Naive thymus-derived CD8-positive, alpha-beta T cell (primary cell): ENCODE results near the gene EDARADD. TPM values are rescaled to one million over a fixed set of nuclear protein-coding genes. Genes with fewer than 3 reads are reported as not detected.
"Not testable (repeated sequence)": the region's sequence is repeated elsewhere in the genome, so short reads cannot be mapped to it uniquely, and the experiment has no call there.

Experiments
- ATAC-seq, 2 donors: fragments of 150-1000 bp; cut with Tn5 transposase in 1 of 2; sonication (Bioruptor Pico), chemical (Tn5 transposase) in 1 of 2; 1 replicate in 1 of 2; 2 replicates in 1 of 2; pipeline ENCODE4 v1.10.0; 2021; ENCODE audit warnings: mild to moderate bottlenecking in 2 of 2, moderate library complexity in 2 of 2
- POLR2A ChIA-PET: fragments of 350-600 bp; sonication (Branson Sonifier 250); formaldehyde crosslinking; loops from one replicate; lab custom pipeline; 2021; ENCODE audit warnings: antibody characterized with exemption; lab: Charles Lee
- DNase-seq, 10 donors: peaks; one replicate each; pipeline versions ENCODE4 v3.0.0 to v3.0.0-alpha.2; 2020 to 2022
- H3K27ac Mint-ChIP-seq, 10 donors: one replicate each; pipeline ENCODE4 v1.8.0; 2020 to 2022; ENCODE audit warnings: mild to moderate bottlenecking in 10 of 10, mixed read lengths in 10 of 10, moderate library complexity in 4 of 10, inconsistent platforms in 1 of 10
- H3K27me3 Mint-ChIP-seq, 5 donors: one replicate each; pipeline ENCODE4 v1.8.0; 2021 to 2022; ENCODE audit warnings: mixed read lengths in 5 of 5
- H3K36me3 Mint-ChIP-seq, 3 donors: one replicate each; pipeline ENCODE4 v1.8.0; 2020 to 2022; ENCODE audit warnings: mixed read lengths in 3 of 3, mild to moderate bottlenecking in 2 of 3, inconsistent platforms in 1 of 3
- H3K4me1 Mint-ChIP-seq, 4 donors: one replicate each; pipeline ENCODE4 v1.8.0; 2021 to 2022; ENCODE audit warnings: mixed read lengths in 4 of 4
- H3K4me3 Mint-ChIP-seq, 10 donors: one replicate each; pipeline ENCODE4 v1.8.0; 2020 to 2022; ENCODE audit warnings: mild to moderate bottlenecking in 10 of 10, mixed read lengths in 10 of 10, moderate library complexity in 6 of 10, inconsistent platforms in 1 of 10
- H3K9me3 Mint-ChIP-seq, 9 donors: one replicate each; pipeline ENCODE4 v1.8.0; 2020 to 2022; ENCODE audit warnings: mixed read lengths in 9 of 9, mild to moderate bottlenecking in 3 of 9, inconsistent platforms in 1 of 9, moderate library complexity in 1 of 9
- polyA plus RNA-seq, 3 donors: library from polyadenylated mRNA; unstranded; fragments of 300-500 nt; fragmentation: Illumina TruSeq; gene quantifications; one replicate each; pipeline ENCODE4 v1.2.3, GENCODE V29; 2021
- total RNA-seq, 8 experiments: library from RNA in 2 of 8; stranded (reverse) in 2 of 8; gene quantifications; one replicate each; pipeline ENCODE4 v1.2.3 and lab custom pipeline; 2021 to 2026

The EDARADD gene
- total and polyA plus RNA-seq, 5 experiments from 2014 or later: 0.20 to 2.5 (median 0.38) TPM

DNA sequence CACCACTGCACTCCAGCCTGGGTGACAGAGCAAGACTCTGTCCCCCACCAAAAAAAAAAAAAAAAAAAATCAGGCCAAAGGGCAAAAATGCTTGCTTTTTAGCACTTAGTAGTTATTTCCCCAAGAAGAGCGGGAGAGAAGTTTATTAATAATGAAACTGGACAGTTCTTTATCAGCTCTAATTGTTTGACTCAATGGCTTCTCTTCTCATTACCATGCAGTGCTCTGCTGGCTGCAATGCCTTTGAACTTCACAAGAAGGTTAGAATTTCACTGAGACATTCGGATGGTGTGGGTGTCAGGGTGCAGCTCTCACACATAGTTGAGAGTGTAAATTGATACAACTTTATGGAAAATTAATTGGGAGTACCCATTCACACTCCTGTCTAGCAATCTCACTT is 63.7 kb downstream of the EDARADD start:
- POLR2A ChIA-PET: no interaction called here
- no peak overlapping the region for H3K4me3 Mint-ChIP-seq

GRCh38 chr1:236458996-236459395 is 64.9 kb downstream of the EDARADD start:
- ATAC-seq (no peak), DNase-seq (no peak)
- H3K4me1 Mint-ChIP-seq: peaks cover 0 to 8% (median under 1%) of the 10 kb centered on the region in 4 donors
- H3K9me3 Mint-ChIP-seq: no peaks in the 10 kb centered on the region
- H3K27ac Mint-ChIP-seq: no peak overlapping the region
- POLR2A ChIA-PET: interaction anchor here (0.6 kb wide), 1 partner anchor 306 kb away, joined by 7 read pairs; no protein-coding TSS in a partner anchor
- no peak overlapping the region for H3K4me3 Mint-ChIP-seq
- peaks cover 0 to 2% (median 0%) of the 10 kb centered on the region in 3 donors for H3K36me3 Mint-ChIP-seq
- peaks cover 11 to 33% (median 16%) of the 10 kb centered on the region in 5 donors for H3K27me3 Mint-ChIP-seq

More for the DNA sequence above, 63.7 kb downstream of the EDARADD start:
- Mint-ChIP-seq H3K4me1 (peaks cover 0 to 8% (median 0%) of the 10 kb centered on the region in 4 donors), H3K9me3 (no peaks in the 10 kb centered on the region), H3K27ac (no peak overlapping the region), H3K36me3 (no peaks in the 10 kb centered on the region), H3K27me3 (peaks cover 8 to 23% (median 11%) of the 10 kb centered on the region in 5 donors)
- ATAC-seq: no peak
- DNase-seq: no peak

- Mint-ChIP-seq H3K9me3 (no peaks in the 10 kb centered on the region), H3K36me3 (peaks cover 0 to 2% (median 0%) of the 10 kb centered on the region in 3 donors), H3K4me1 (peaks cover 5 to 13% (median 6%) of the 10 kb centered on the region in 4 donors), H3K27ac (no peak overlapping the region), H3K4me3 (no peak overlapping the region), H3K27me3 (peaks cover 11 to 41% (median 21%) of the 10 kb centered on the region in 5 donors)
- POLR2A ChIA-PET: no interaction called here
- ATAC-seq (no peak), DNase-seq (no peak)
These were observed 66.0 kb downstream of the EDARADD start for GRCh38 chr1:236460103-236460502.

DNA sequence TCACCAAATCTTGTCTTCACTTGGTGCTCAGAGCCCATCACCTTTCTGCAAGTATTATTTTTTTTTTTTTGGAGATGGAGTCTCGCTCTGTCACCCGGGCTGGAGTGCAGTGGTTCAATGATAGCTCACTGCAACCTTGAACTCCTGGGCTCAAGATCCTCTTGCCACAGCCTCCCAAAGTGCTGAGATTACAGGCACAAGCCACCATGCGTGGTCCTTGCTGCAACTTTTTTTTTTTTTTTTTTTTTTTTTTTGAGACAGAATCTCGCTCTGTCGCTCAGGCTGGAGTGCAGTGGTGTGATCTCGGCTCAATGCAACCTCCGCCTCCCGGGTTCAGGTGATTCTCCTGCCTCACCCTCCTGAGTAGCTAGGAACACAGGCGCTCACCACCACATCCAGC is 70.1 kb downstream of the EDARADD start:
- H3K4me3 Mint-ChIP-seq, H3K27ac Mint-ChIP-seq, H3K9me3 Mint-ChIP-seq, ATAC-seq, DNase-seq, H3K36me3 Mint-ChIP-seq: not testable (repeated sequence)
- Mint-ChIP-seq H3K27me3 (peaks cover 15 to 69% (median 30%) of the 10 kb centered on the region in 5 donors), H3K4me1 (peaks cover 18 to 22% (median 21%) of the 10 kb centered on the region in 4 donors)
- POLR2A ChIA-PET: interaction anchor here (0.7 kb wide), 1 partner anchor 13 kb away, joined by 3 read pairs; no protein-coding TSS in a partner anchor

DNA sequence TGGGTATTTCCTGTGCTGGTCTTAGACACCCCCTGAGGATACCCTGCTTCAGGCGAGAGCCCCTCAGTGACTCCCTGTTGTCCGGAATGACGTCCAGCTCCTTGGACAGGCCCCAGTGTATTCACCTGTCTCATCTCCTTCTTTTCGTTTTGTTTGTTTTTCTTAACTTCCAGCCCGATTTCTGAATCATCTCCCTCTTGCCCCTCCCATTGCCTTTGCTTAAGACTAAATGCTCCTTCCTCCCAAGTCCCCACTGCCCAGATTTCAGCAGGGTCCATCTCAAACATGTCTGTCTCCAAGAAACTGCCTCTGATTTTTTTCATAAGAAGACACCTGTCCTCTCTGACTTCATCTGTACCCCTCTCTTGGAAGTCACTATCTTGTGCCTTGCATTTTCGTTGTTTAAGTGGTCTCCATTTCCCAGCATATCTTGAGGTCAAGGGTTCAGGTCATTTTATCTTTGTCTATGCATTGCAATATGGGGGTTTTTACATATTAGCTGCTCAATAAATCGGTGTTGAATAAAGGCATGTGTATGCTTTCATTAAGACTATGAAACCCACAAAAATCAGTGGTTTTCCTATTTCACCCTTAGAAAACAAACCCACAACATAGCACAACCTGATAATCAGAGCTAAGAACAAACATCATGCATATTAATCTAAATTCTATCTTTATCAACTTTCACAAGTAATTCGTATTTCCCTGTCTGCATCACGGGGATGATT is 71.3 kb downstream of the EDARADD start:
- ATAC-seq (peak in 1 of 2 donors; percentile 32), DNase-seq (peak in 1 of 10 donors; percentile 7)
- POLR2A ChIA-PET: no interaction called here
- peak overlapping the region in 8 of 10 donors; percentile 6 to 70 (median 50) for H3K4me3 Mint-ChIP-seq
- H3K27ac Mint-ChIP-seq: peak overlapping the region in 3 of 10 donors; percentile 4 to 50 (median 32)
- peaks cover 18 to 22% (median 21%) of the 10 kb centered on the region in 4 donors for H3K4me1 Mint-ChIP-seq
- peaks cover 0 to 2% (median 0%) of the 10 kb centered on the region in 3 donors for H3K36me3 Mint-ChIP-seq
- H3K27me3 Mint-ChIP-seq: peaks cover 15 to 64% (median 26%) of the 10 kb centered on the region in 5 donors
- H3K9me3 Mint-ChIP-seq: no peaks in the 10 kb centered on the region

- POLR2A ChIA-PET: no interaction called here
- Mint-ChIP-seq H3K4me1 (peaks cover 18 to 22% (median 21%) of the 10 kb centered on the region in 4 donors), H3K4me3 (peak overlapping the region in 8 of 10 donors; percentile 6 to 70 (median 55)), H3K36me3 (peaks cover 0 to 2% (median 0%) of the 10 kb centered on the region in 3 donors), H3K27me3 (peaks cover 15 to 61% (median 26%) of the 10 kb centered on the region in 5 donors), H3K9me3 (no peaks in the 10 kb centered on the region), H3K27ac (peak overlapping the region in 6 of 10 donors; percentile 0 to 15 (median 6))
- peak in 3 of 10 donors; percentile 15 to 29 (median 26) for DNase-seq
- ATAC-seq: peak; percentile 62 to 72
These were observed 71.8 kb downstream of the EDARADD start for GRCh38 chr1:236465959-236466303.

- Mint-ChIP-seq H3K4me3 (no peak overlapping the region), H3K36me3 (peaks cover 0 to 2% (median 0%) of the 10 kb centered on the region in 3 donors), H3K9me3 (no peaks in the 10 kb centered on the region), H3K4me1 (peaks cover 18 to 22% (median 21%) of the 10 kb centered on the region in 4 donors), H3K27ac (no peak overlapping the region), H3K27me3 (peaks cover 8 to 51% (median 26%) of the 10 kb centered on the region in 5 donors)
- POLR2A ChIA-PET: no interaction called here
- DNase-seq (no peak), ATAC-seq (no peak)
These were observed 73.2 kb downstream of the EDARADD start for GRCh38 chr1:236467327-236467641.

DNA sequence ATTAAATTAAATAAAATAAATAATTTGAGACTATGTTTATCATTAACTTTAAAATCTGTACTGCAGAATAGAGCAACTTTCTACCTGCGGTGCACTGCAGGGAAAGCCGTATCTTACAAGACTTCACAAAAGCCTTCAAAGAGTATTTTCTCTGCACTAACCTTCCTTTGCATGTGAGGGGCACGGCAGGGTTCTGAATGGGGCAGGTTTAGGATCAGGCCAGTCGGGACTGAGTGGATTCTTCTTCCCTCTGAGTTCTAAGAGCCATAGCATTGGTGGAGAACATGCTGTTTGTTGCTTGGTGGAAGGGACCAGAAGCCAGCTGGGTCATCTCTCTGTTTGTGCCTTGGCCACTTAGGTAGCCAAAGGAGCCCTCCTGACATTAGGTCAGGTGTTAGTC is 74.5 kb downstream of the EDARADD start:
- H3K4me3 Mint-ChIP-seq: no peak overlapping the region

DNA sequence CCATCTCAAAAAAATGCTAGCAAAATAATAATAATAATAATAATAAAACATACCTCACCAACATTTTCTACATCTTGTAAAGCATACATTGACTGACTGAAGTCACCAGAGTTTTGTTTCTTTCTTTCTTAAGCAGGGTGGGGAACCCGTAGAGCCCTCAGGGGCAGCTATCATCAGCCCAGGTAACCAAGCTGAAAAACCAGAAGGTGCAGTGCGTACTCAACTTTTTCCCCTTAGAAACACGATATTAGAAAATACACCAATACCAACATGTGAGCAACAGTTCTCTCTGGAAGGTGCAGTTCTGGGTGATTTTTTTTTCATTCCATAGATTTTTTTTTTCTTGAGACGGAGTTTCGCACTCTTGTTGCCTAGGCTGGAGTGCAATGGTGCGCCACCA is 75.4 kb downstream of the EDARADD start:
- H3K27me3 Mint-ChIP-seq: peaks cover 6 to 39% (median 20%) of the 10 kb centered on the region in 5 donors
- H3K9me3 Mint-ChIP-seq: no peaks in the 10 kb centered on the region
- no peak for DNase-seq
- no peak overlapping the region for H3K4me3 Mint-ChIP-seq
- no peak for ATAC-seq
- H3K4me1 Mint-ChIP-seq: peaks cover 16 to 22% (median 21%) of the 10 kb centered on the region in 4 donors
- POLR2A ChIA-PET: no interaction called here
- H3K27ac Mint-ChIP-seq: no peak overlapping the region
- H3K36me3 Mint-ChIP-seq: no peaks in the 10 kb centered on the region

More for the DNA sequence above, 74.5 kb downstream of the EDARADD start:
- Mint-ChIP-seq H3K4me1 (peaks cover 17 to 22% (median 21%) of the 10 kb centered on the region in 4 donors), H3K9me3 (no peaks in the 10 kb centered on the region), H3K27ac (no peak overlapping the region), H3K36me3 (no peaks in the 10 kb centered on the region), H3K27me3 (peaks cover 7 to 44% (median 29%) of the 10 kb centered on the region in 5 donors)
- POLR2A ChIA-PET: no interaction called here
- no peak for ATAC-seq
- no peak for DNase-seq

DNA sequence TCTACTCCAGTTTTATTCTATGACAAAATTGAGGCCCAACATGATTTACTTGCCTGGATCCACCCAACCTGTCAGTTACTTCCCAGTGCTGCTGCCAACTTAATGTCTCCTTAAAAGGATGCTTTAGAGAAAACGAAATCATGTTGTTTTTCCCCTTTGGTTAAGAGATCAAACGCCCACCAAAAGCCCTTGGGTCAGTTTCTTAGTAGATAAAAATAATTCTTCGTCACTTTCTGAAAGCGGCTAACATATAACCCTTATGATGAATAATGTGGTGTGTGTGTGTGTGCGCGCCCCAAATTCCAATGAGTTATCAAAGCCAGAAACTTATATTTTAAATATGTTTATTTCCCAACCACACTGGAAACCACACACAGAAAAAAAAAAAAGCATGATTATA is 77.0 kb downstream of the EDARADD start:
- POLR2A ChIA-PET: no interaction called here
- H3K36me3 Mint-ChIP-seq: no peaks in the 10 kb centered on the region
- H3K27me3 Mint-ChIP-seq: peaks cover 2 to 27% (median 7%) of the 10 kb centered on the region in 5 donors

DNA sequence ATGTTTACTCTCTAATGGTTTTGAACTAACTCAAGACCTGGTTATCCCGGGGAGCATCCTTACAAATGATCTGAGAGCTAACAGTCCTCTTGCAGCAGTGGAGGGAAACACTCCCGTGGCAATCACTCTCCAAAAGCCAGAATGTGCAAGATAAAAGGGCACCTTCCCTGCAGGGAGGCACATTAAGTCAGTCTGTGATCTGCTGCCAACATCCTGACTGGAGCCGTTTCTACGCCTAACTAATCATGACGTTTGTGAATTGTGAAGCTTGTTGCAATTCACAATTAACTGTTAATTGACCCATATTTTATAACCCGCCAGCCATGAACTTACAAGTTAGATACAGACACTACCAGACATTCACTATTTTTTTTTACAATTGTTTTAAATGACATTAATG is 77.6 kb downstream of the EDARADD start:
- Mint-ChIP-seq H3K36me3 (no peaks in the 10 kb centered on the region), H3K4me3 (no peak overlapping the region), H3K9me3 (no peaks in the 10 kb centered on the region), H3K4me1 (peaks cover 0 to 1% (median under 1%) of the 10 kb centered on the region in 4 donors), H3K27ac (no peak overlapping the region), H3K27me3 (peaks cover 2 to 23% (median 7%) of the 10 kb centered on the region in 5 donors)
- DNase-seq: no peak
- no peak for ATAC-seq
- POLR2A ChIA-PET: no interaction called here

More for the DNA sequence above, 77.0 kb downstream of the EDARADD start:
- DNase-seq (no peak), ATAC-seq (no peak)
- Mint-ChIP-seq H3K4me1 (peaks cover 2 to 7% (median 6%) of the 10 kb centered on the region in 4 donors), H3K9me3 (no peaks in the 10 kb centered on the region), H3K27ac (no peak overlapping the region), H3K4me3 (no peak overlapping the region)

- ATAC-seq (no peak), DNase-seq (no peak)
- Mint-ChIP-seq H3K27ac (peak overlapping the region in 2 of 10 donors; percentile 2 to 41), H3K4me1 (no peaks in the 10 kb centered on the region), H3K36me3 (no peaks in the 10 kb centered on the region), H3K27me3 (peaks cover 2 to 13% (median 7%) of the 10 kb centered on the region in 5 donors), H3K4me3 (no peak overlapping the region), H3K9me3 (no peaks in the 10 kb centered on the region)
- POLR2A ChIA-PET: no interaction called here
These were observed 79.0 kb downstream of the EDARADD start for GRCh38 chr1:236472850-236473788.
